Peyer's patch (tissue), 4 donors: Measurements from ENCODE around the gene XRCC5.
"Not testable (repeated sequence)": the region's sequence is repeated elsewhere in the genome, so short reads cannot be mapped to it uniquely, and the experiment has no call there.

Experiments used
- CTCF ChIP-seq, 6 experiments: fragments of 450-650 bp in 4 of 6; fragments of 200-600 bp in 2 of 6; sonication (generic) in 1 of 6; IDR thresholded peaks; one replicate each; pipeline ENCODE4 v1.5.1; 2017 to 2019; ENCODE audit warnings: antibody characterized with exemption in 6 of 6, mild to moderate bottlenecking in 3 of 6, moderate library complexity in 1 of 6
- POLR2A ChIP-seq, 2 donors: fragments of 450-650 bp; IDR thresholded peaks; one replicate each; pipeline ENCODE4 v1.5.1; 2017; ENCODE audit warnings: antibody characterized with exemption in 2 of 2, mild to moderate bottlenecking in 2 of 2, moderate library complexity in 2 of 2

- not testable (repeated sequence) for TF ChIP-seq CTCF, POLR2A (IDR thresholded peaks at IDR 0.05)
Measured at GRCh38 chr2:216080048-216080447, 29.1 kb upstream of the XRCC5 start.
